HG03378 (cell line): ENCODE data around the gene MAPRE3.
"Not testable (repeated sequence)": the region's sequence is repeated elsewhere in the genome, so short reads cannot be mapped to it uniquely, and the experiment has no call there.

Experiments used
- ATAC-seq: cut with Tn5 transposase; IDR thresholded peaks from one replicate; pipeline ENCODE4 v1.9.1; 2021; ENCODE audit warnings: mild to moderate bottlenecking, moderate library complexity; ENCODE audit not compliant: unreplicated experiment

Gene MAPRE3

DNA sequence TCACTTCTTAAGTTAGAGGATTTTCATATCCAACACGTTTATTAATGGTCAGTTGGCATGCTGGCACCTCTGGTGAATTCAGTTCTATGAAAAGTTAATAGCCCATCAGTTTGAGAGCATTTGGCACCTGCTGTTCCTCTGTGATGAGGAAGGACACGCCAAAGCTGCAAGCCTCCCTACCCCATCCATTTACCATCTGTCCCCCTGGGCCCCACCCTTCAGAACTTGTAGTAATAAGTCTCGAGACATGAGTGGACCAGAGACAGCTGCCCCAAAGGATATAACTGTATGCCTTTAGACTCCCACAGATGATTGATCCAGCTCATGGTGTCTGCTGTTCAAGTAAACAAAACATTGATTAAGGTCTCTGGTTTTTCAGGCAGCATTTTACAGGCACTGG, 94.7 kb downstream of the MAPRE3 start:
- ATAC-seq: no peak

GRCh38 chr2:27067385-27067784, 96.9 kb downstream of the MAPRE3 start:
- no peak for ATAC-seq

GRCh38 chr2:27069436-27069835, 99.0 kb downstream of the MAPRE3 start:
- ATAC-seq: no peak

DNA sequence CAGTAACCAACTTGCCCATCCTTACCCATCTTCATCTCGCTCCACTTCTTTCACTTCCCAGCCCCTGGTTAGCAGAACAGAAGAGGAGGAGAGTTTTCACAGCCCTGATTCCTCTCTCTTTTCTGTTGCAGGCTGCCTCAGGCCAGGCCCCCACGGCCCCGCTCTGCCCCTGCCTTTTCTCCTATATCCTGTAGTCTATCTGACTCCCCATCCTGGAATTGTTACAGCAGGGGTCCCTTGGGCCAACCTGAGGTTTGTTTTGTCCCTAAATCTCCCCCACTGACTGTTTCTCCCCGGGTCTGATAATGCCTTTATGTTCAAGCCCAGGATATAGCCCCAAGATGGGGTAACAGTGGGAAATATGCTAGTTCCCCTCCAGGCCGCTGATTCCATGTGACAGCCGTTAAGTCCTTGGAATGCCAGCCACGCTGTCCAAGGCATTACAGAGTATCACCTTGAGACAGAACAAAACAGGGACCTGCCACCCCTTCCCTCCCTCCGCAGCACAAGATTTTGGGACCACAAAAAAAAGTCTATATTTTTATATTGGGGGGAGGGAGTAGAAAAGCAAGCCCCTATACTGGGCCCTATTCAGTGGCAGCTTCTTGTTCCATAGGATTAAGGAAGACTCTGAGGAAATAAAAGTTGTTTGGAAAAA, 99.7 kb downstream of the MAPRE3 start:
- ATAC-seq: no peak

GRCh38 chr2:27070653-27071276, 100.3 kb downstream of the MAPRE3 start:
- ATAC-seq: no peak

GRCh38 chr2:27071277-27071989, 101.0 kb downstream of the MAPRE3 start, which contains the start of gene OST4:
TSS of gene OST4 (minus strand) at chr2:27071654.
- ATAC-seq: peak; percentile 64

- peak; percentile 16 for ATAC-seq
These were observed 101.8 kb downstream of the MAPRE3 start for GRCh38 chr2:27071990-27072830.

DNA sequence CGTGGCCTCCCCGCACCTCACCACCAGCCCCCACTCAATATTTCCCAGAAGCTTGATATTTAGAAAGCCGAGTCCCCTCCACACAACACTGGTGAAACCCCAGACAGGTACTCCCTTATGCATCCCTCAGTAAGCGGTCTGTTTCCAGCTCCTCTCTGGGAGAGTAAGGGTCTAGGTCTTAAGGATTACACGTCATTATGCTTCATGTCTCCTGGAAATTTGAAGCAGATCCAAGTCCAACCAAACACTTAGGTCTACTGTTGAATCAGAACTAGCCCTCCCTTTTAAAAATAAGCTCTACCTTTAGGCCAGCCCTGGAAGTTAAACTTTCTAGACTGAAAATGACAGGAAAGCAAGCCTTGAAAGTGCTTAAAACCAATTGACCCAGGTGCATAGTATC, 102.5 kb downstream of the MAPRE3 start:
- ATAC-seq: no peak

DNA sequence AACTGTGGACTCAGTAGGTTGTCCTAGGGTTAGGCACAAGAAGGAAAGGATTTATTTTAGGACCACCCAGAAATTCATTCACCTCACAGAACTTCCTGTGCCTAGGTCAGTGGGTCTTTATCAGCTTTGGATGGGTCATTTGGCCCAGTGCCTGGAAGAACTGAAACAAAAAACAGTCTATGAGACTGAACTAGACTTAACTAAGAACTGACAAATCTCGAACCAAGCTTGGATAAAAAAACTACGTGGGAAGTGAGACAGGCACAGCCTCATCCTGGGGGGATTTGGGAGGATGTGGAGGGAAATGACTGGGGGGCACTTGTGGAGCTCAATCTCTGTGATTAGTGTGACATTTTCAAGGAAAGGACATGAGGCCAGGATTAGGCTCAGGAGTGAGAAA, 103.3 kb downstream of the MAPRE3 start:
- ATAC-seq: no peak

DNA sequence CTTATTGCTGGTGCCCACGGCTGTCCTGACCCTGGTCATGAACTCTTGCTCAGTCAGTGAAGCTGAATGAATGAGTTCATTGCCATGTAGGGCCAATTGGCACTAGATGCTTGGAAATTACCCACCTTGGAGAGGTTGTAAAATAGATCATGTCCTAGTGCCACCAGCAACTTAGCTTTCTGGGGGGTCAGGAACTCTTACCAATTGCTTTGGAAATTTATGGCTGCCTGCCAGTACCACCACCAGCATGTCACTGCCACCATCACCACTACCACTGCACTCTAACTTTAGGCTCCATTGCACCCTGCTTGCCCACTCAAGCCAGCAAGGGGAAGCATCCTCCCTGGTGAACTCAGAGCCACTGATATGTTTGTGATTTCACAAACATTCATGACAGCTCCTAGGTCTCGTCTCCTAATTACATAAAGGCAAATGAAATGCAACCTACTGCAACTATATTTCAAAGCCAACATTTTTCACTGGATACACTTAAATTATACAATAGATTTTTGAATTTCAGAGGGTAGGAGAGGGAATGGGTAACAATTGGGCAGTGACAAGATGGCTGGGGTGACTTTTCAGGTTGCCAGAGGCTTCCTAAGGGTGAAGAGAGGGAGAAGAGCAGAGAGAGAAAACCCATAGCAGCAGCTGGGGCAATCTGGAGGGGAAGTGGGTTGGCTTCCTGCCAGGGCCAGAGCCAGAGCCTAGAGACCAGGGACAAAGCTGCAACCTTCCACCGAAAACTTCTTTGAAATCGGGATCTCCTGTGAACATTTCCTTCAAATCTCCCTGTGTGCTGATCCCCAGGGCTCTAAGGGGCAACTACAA, 104.5 kb downstream of the MAPRE3 start:
- no peak for ATAC-seq

- ATAC-seq: not testable (repeated sequence)
These were observed 105.1 kb downstream of the MAPRE3 start for GRCh38 chr2:27075566-27075871.

GRCh38 chr2:27076323-27076722, 105.9 kb downstream of the MAPRE3 start:
- no peak for ATAC-seq
